ENCODE measurements around the gene MAST4.

- TF ChIP-seq CTCF (IDR thresholded peaks at IDR 0.05) (no peak), EZH2phosphoT487 (IDR thresholded peaks at IDR 0.05) (no peak), EZH2 (IDR thresholded peaks at IDR 0.05) (no peak)
Measured at GRCh38 chr5:66739021-66739420, 142.8 kb downstream of the MAST4 start.

Measured in neural progenitor cell (in vitro differentiated cells).